Measurements from ENCODE around the gene CERS3. TPM values are rescaled to one million over a fixed set of nuclear protein-coding genes. Genes with fewer than 3 reads are reported as not detected.

Gene CERS3
- total RNA-seq, 1 experiment from 2014 or later, result 0.11 TPM

DNA sequence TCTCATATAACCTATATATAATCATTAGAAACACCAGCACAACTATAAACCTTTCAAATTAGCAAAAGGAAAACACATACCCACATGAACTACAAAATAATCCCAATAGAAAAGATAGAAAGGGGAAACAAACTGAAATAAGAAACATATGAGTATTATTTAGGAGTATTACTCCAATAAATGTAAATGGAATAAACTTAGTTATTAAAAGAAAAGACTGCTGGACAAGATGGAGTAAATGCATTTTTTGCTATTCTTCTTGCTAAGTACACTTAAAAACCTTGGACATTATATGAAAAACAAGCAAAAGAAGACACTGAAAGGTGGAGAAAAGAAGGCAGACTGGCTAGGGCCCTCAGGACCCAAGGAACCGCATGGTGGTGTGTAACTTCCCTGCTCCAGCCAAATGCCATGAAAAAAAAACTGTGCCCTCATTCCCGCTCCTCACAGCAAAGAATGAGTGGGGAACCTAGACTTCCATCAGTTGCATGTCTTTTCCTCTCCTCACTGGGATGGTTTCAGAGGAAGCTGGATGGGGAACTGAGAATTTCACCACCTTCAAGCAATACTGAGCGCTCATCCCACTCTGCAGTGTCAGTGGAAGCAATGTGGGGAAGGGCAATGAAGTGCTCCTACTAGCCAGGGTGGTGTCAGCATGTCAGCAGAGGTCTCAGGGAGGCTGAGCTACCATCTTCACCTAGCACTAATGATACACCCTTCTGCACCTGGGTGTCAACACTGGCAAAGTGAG, 143.3 kb downstream of the CERS3 start:
- Histone ChIP-seq H3K27ac (ENCODE audit: low read length) (no peak overlapping the region), H3K27me3 (ENCODE audit: low read length) (peaks cover 19% of the 10 kb centered on the region; the same call in 1 of the 2 replicates), H2AFZ (ENCODE audit: low read length) (no peak overlapping the region), H3K79me2 (ENCODE audit: low read length) (no peaks in the 10 kb centered on the region), H3K4me1 (ENCODE audit: insufficient read depth, low read length) (no peaks in the 10 kb centered on the region), H3K9ac (ENCODE audit: low read length) (no peak overlapping the region), H3K4me2 (ENCODE audit: low read length) (no peak overlapping the region), H3K4me3 (ENCODE audit: low read length) (no peak overlapping the region), H3K9me3 (ENCODE audit: low read length) (0 out of 2 replicates have a peak, but pooled peaks cover 3% of the 10 kb centered on the region), H3K36me3 (ENCODE audit: low read depth, low read length) (no peaks in the 10 kb centered on the region), H3K9me2 (replicated peaks; ENCODE audit: low read length) (no peaks in the 10 kb centered on the region), H4K20me1 (ENCODE audit: low read length) (no peaks in the 10 kb centered on the region), H3F3A (ENCODE audit: low read length, unreplicated experiment) (no peaks in the 10 kb centered on the region)
- DNase-seq, result no peak
- TF ChIP-seq EZH2 (IDR thresholded peaks at IDR 0.05; ENCODE audit: low read length, unreplicated experiment), result no peak
- TF ChIP-seq EZH2phosphoT487 (IDR thresholded peaks at IDR 0.05; ENCODE audit: borderline replicate concordance, low read length), result no peak
- TF ChIP-seq, protein P1, sequence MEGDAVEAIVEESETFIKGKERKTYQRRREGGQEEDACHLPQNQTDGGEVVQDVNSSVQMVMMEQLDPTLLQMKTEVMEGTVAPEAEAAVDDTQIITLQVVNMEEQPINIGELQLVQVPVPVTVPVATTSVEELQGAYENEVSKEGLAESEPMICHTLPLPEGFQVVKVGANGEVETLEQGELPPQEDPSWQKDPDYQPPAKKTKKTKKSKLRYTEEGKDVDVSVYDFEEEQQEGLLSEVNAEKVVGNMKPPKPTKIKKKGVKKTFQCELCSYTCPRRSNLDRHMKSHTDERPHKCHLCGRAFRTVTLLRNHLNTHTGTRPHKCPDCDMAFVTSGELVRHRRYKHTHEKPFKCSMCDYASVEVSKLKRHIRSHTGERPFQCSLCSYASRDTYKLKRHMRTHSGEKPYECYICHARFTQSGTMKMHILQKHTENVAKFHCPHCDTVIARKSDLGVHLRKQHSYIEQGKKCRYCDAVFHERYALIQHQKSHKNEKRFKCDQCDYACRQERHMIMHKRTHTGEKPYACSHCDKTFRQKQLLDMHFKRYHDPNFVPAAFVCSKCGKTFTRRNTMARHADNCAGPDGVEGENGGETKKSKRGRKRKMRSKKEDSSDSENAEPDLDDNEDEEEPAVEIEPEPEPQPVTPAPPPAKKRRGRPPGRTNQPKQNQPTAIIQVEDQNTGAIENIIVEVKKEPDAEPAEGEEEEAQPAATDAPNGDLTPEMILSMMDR (conservative IDR thresholded peaks at IDR 0.05; ENCODE audit: low read depth, low read length), result no peak
- POLR2A ChIA-PET (ENCODE audit: unreplicated experiment), result no interaction called here
- CTCF ChIA-PET, result no interaction called here
- no peak for ATAC-seq
- BruUV-seq (replicated peaks), result no TSS peak
- intact Hi-C loops (cut with micrococcal nuclease), result no loop called here

DNA sequence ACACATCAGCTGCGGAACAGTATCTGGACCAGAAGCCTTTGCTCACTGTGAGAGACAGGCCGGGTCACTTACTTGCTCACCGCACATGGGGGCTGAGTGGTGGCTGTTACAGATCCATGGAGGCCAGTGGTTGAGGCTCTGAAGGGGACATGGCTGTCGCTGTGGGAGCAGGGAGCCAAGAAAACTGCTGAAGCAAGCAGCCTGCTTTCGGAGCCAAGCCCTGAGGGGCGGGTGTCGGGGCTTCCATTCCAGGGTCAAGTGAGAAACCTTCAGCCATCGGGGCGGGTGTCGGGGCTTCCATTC, 144.7 kb downstream of the CERS3 start:
- no TSS peak for BruUV-seq (replicated peaks)
- no peak overlapping the region for H3K4me2 ChIP-seq (ENCODE audit: low read length)
- DNase-seq (no peak), ATAC-seq (no peak; the same call in 1 of the 2 replicates)
- no peaks in the 10 kb centered on the region for H3K4me1 ChIP-seq (ENCODE audit: insufficient read depth, low read length)
- no peaks in the 10 kb centered on the region for H3K36me3 ChIP-seq (ENCODE audit: low read depth, low read length)
- H3K9me2 ChIP-seq (replicated peaks; ENCODE audit: low read length), result no peaks in the 10 kb centered on the region
- intact Hi-C loops (cut with micrococcal nuclease), result loop anchor here (5.0 kb wide), 1 partner anchor 457 kb away; no protein-coding TSS in a partner anchor
- no peaks in the 10 kb centered on the region for H3K79me2 ChIP-seq (ENCODE audit: low read length)
- POLR2A ChIA-PET (ENCODE audit: unreplicated experiment), result no interaction called here
- H4K20me1 ChIP-seq (ENCODE audit: low read length), result no peaks in the 10 kb centered on the region
- peak overlapping the region; percentile 9; the same call in 1 of the 2 replicates for H2AFZ ChIP-seq (ENCODE audit: low read length)
- TF ChIP-seq EZH2 (IDR thresholded peaks at IDR 0.05; ENCODE audit: low read length, unreplicated experiment), result no peak
- no peak for TF ChIP-seq EZH2phosphoT487 (IDR thresholded peaks at IDR 0.05; ENCODE audit: borderline replicate concordance, low read length)
- TF ChIP-seq, protein P1 (conservative IDR thresholded peaks at IDR 0.05; ENCODE audit: low read depth, low read length), result no peak
- CTCF ChIA-PET, result interaction anchor here (0.7 to 2.4 kb wide), 2 partner anchors 34 to 651 kb away, joined by 4 to 17 read pairs; partner anchors contain the start of gene LYSMD4
- H3K9me3 ChIP-seq (ENCODE audit: low read length), result peaks cover 7% of the 10 kb centered on the region; the same call in 1 of the 2 replicates
- no peaks in the 10 kb centered on the region for H3F3A ChIP-seq (ENCODE audit: low read length, unreplicated experiment)
- H3K4me3 ChIP-seq (ENCODE audit: low read length), result no peak overlapping the region
- peaks cover 10% of the 10 kb centered on the region for H3K27me3 ChIP-seq (ENCODE audit: low read length)
- no peak overlapping the region for H3K9ac ChIP-seq (ENCODE audit: low read length)
- H3K27ac ChIP-seq (ENCODE audit: low read length), result no peak overlapping the region

All from PC-3 (cell line).